Cerebellar nuclear complex (tissue), 1 donor: Measurements from ENCODE around the gene TLX2.
A peak's percentile ranks its signal among the peaks of the same experiment; 100 is the strongest.

Source experiments
- DNase-seq, 2 experiments: peaks; one replicate each; lab custom pipeline; 2025; lab: John Stamatoyannopoulos, UW

The TLX2 gene

GRCh38 chr2:74511104-74511989, 2.9 kb upstream of the TLX2 start:
- no peak for DNase-seq

- DNase-seq: no peak
These were observed 1.3 kb upstream of the TLX2 start for GRCh38 chr2:74512744-74513604.

- no peak for DNase-seq
These were observed 464 bp upstream of the TLX2 start for GRCh38 chr2:74513605-74514367.

- no peak for DNase-seq
These were observed 1.2 kb downstream of the TLX2 start for GRCh38 chr2:74515271-74515980.

- DNase-seq: no peak
These were observed 1.9 kb downstream of the TLX2 start for GRCh38 chr2:74515981-74516633.

- no peak for DNase-seq
These were observed 2.4 kb downstream of the TLX2 start for GRCh38 chr2:74516650-74517049.

- DNase-seq: no peak
These were observed 8.3 kb downstream of the TLX2 start for GRCh38 chr2:74522516-74522915.

GRCh38 chr2:74524005-74524404, 9.8 kb downstream of the TLX2 start:
- no peak for DNase-seq

GRCh38 chr2:74524955-74525716, 10.9 kb downstream of the TLX2 start:
- no peak for DNase-seq

GRCh38 chr2:74525717-74526648, 11.7 kb downstream of the TLX2 start, which contains the start of gene DQX1:
DQX1 (minus strand) TSS chr2:74526231; CDS start chr2:74525729, 502 bp downstream.
- no peak for DNase-seq

GRCh38 chr2:74526649-74527230, 12.5 kb downstream of the TLX2 start:
- DNase-seq: no peak

- DNase-seq: no peak
These were observed 13.5 kb downstream of the TLX2 start for GRCh38 chr2:74527741-74528140.

- no peak for DNase-seq
These were observed 14.5 kb downstream of the TLX2 start for GRCh38 chr2:74528600-74529356.

- peak; percentile 86 to 89 for DNase-seq
These were observed 15.3 kb downstream of the TLX2 start, which contains the start of the genes AUP1 and HTRA2 for GRCh38 chr2:74529357-74530238. AUP1 (minus strand) TSS chr2:74529706; CDS start chr2:74529629, 77 bp downstream. HTRA2 (plus strand) TSS chr2:74529933; CDS start chr2:74530007, 74 bp downstream.

GRCh38 chr2:74530239-74531187, 16.3 kb downstream of the TLX2 start:
- no peak for DNase-seq
